Subcutaneous abdominal adipose tissue (tissue), 5 donors: ENCODE measurements around the gene NOS1AP.
"Not testable (repeated sequence)": the region's sequence is repeated elsewhere in the genome, so short reads cannot be mapped to it uniquely, and the experiment has no call there.

Experiments
- H3K27ac ChIP-seq: one replicate; pipeline ENCODE4 v1.7.0; 2013; ENCODE audit warnings: low read depth, mild to moderate bottlenecking, inconsistent platforms, low read length, moderate library complexity
- H3K27me3 ChIP-seq, 5 donors: one replicate each; pipeline ENCODE4 v1.7.0; 2013; ENCODE audit warnings: low read length in 5 of 5, inconsistent platforms in 1 of 5; ENCODE audit not compliant: control insufficient read depth in 5 of 5, insufficient read depth in 4 of 5
- H3K36me3 ChIP-seq, 5 donors: one replicate each; pipeline ENCODE4 v1.7.0; 2013; ENCODE audit warnings: low read length in 5 of 5; ENCODE audit not compliant: control insufficient read depth in 5 of 5, insufficient read depth in 5 of 5
- H3K4me1 ChIP-seq, 5 donors: one replicate each; pipeline ENCODE4 v1.7.0; 2013; ENCODE audit warnings: low read length in 5 of 5, mild to moderate bottlenecking in 3 of 5, moderate library complexity in 1 of 5; ENCODE audit not compliant: control insufficient read depth in 5 of 5, insufficient read depth in 5 of 5
- H3K4me3 ChIP-seq, 5 donors: one replicate each; pipeline ENCODE4 v1.7.0; 2013; ENCODE audit warnings: low read length in 5 of 5, low read depth in 1 of 5
- H3K9ac ChIP-seq, 5 donors: one replicate each; pipeline ENCODE4 v1.7.0; 2013; ENCODE audit warnings: low read length in 5 of 5, mild to moderate bottlenecking in 4 of 5, moderate library complexity in 3 of 5
- H3K9me3 ChIP-seq, 5 donors: one replicate each; pipeline ENCODE4 v1.7.0; 2013; ENCODE audit warnings: low read length in 5 of 5; ENCODE audit not compliant: control insufficient read depth in 5 of 5
- donor health status: healthy.
- donor health status: healthy.
- donor health status: healthy.
- donor health status: healthy.
- donor health status: healthy.

The NOS1AP gene

DNA sequence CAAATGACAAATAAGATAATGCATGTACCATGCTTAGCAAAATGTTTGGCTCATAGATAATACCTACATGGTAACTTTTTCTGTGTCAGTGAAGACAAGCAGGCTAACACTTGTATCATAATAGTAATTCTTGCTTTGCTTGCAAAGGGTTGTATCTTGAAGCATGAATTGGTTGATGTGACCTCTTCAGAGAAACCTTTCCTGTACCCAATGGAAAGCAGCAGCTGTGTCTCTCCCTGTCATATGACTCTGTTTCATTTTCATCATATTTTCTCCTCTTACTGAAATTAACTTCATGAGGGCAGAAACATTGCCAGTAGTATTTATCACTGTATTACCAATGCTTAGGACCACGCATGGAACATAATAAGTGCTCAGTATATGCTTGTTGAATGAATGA is 338.0 kb downstream of the NOS1AP start:
- H3K4me3 ChIP-seq = no peak overlapping the region
- no peaks in the 10 kb centered on the region for H3K36me3 ChIP-seq
- no peak overlapping the region for H3K9ac ChIP-seq
- H3K9me3 ChIP-seq = no peaks in the 10 kb centered on the region
- peaks cover 0 to 9% (median 3%) of the 10 kb centered on the region in 5 donors for H3K4me1 ChIP-seq
- no peaks in the 10 kb centered on the region for H3K27me3 ChIP-seq
- H3K27ac ChIP-seq = no peak overlapping the region

DNA sequence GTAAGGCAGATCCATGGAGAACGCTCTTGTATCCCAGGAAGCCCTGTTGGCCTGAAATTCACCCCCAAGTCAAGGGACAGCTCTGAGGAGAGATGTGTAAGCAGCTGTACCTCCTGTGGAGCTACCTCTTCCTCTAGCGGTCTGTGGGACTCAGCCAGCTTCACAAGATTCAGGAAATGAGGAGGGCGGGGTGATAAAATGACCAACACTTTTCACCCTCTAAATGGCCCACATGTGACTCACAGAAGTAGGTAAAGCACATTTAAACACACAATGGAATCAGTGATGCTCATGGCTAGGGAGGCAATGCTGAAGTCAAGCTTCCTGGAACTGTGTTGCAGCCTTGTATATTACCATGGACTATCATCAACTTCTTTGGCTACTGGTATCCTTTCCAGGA is 342.5 kb downstream of the NOS1AP start, which contains the start of gene SH2D1B:
Gene SH2D1B (minus strand): TSS at position 135 of the 400 bp plus-strand sequence. CDS start 120 bp downstream, at position 15.
- no peak within 1 kb of the TSS for H3K9ac ChIP-seq
- peaks cover 0 to 5% (median 0%) of the 10 kb centered on the region in 5 donors for H3K4me1 ChIP-seq
- no peaks in the 10 kb centered on the region for H3K36me3 ChIP-seq
- H3K27me3 ChIP-seq = no peaks in the 10 kb centered on the region
- peaks cover 0 to 3% (median 0%) of the 10 kb centered on the region in 5 donors for H3K9me3 ChIP-seq
- no peak within 1 kb of the TSS for H3K4me3 ChIP-seq
- no peak within 1 kb of the TSS for H3K27ac ChIP-seq

DNA sequence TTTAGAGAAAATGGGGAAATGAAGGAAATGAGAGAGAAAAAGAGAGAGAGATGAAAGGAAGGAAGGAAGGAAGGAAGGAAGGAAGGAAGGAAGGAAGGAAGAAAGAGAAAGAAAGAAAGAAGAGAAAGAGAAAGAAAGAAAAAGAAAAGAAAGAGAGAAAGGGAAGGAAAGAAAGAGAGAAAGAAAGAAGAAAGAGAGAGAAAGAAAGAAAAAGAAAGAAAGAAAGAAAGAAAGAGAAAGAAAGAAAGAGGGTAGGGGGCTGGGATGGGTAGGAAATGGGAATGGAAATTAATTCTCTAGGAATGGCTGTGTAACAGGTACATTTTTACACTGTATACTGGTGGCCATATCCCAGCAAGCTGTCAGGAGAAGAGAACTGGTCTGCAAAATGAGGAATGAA is 346.7 kb downstream of the NOS1AP start:
- no peak overlapping the region for H3K27ac ChIP-seq
- peaks cover 0 to 3% (median 0%) of the 10 kb centered on the region in 5 donors for H3K9me3 ChIP-seq
- no peaks in the 10 kb centered on the region for H3K36me3 ChIP-seq
- no peaks in the 10 kb centered on the region for H3K27me3 ChIP-seq
- H3K9ac ChIP-seq = no peak overlapping the region
- no peak overlapping the region for H3K4me3 ChIP-seq
- peaks cover 0 to under 1% (median 0%) of the 10 kb centered on the region in 5 donors for H3K4me1 ChIP-seq

DNA sequence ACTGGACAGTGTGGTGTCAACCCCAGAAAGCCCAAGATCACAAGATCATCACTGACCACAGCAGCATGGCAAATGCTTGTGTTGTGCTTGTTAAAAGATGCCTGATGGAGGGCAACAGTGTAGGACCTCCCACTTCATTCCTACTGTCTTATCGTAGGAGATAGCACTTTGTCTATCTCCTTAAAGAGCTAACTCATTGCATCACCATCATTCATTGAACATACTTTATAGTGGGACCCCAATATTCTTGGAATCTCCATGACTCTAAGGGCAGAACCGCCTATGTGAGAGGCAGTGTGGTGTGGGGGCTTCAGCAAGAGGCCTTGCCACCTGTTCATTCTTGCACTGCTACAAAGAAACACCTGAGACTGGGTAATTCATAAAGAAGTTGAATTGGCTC is 347.4 kb downstream of the NOS1AP start:
- H3K27ac ChIP-seq = no peak overlapping the region
- H3K9me3 ChIP-seq = peaks cover 0 to 3% (median 0%) of the 10 kb centered on the region in 5 donors
- no peak overlapping the region for H3K4me3 ChIP-seq
- H3K27me3 ChIP-seq = no peaks in the 10 kb centered on the region
- H3K9ac ChIP-seq = no peak overlapping the region
- H3K4me1 ChIP-seq = peaks cover 0 to 5% (median 0%) of the 10 kb centered on the region in 5 donors
- H3K36me3 ChIP-seq = no peaks in the 10 kb centered on the region

GRCh38 chr1:162417650-162418049 is 348.2 kb downstream of the NOS1AP start:
- Histone ChIP-seq H3K27me3 (no peaks in the 10 kb centered on the region), H3K9me3 (peaks cover 0 to 3% (median 0%) of the 10 kb centered on the region in 5 donors), H3K4me1 (peaks cover 0 to 6% (median 0%) of the 10 kb centered on the region in 5 donors), H3K27ac (no peak overlapping the region), H3K9ac (no peak overlapping the region), H3K36me3 (no peaks in the 10 kb centered on the region), H3K4me3 (no peak overlapping the region)

DNA sequence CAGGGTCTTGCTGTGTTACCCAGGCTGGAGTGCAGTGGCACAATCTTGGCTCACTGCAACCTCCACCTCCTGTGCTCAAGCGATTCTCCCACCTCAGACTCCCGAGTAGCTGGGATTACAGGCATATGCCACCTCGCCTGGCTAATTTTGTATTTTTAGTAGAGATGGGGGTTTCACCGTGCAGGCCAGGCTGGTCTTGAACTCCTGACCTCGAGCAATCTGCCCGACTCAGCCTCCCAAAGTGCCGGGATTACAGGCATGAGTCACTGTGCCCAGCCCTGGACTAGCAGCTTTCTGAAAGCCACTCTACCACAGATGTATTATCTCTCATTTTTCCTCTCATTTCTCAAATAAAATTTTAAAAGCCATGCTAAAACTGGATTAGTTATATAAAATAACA is 349.1 kb downstream of the NOS1AP start:
- not testable (repeated sequence) for H3K4me1 ChIP-seq, H3K27me3 ChIP-seq, H3K9ac ChIP-seq, H3K4me3 ChIP-seq, H3K27ac ChIP-seq, H3K36me3 ChIP-seq, H3K9me3 ChIP-seq

DNA sequence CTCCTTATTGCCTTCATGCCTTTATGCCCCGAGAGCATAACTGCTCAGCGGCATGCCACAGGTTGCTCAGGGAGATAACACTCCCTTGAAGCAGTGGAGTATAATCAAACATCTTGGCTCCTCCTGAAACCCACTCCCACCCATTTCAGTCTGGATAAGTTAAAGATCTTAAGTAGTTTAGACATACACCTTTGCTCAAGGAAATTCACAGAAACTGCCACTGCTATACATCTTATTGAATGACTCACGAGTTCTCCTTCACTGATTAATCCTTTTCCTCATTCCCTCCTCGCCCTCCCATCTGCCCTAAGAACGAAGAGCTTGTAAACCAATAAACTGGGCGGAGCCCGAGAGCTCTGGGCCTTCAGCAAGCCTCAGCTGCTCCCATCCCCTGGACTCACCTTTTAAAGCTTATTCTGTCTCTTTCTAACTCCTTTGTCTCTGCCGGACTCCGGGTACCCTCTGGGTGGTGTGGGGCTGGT is 350.0 kb downstream of the NOS1AP start:
- H3K36me3 ChIP-seq, H3K27me3 ChIP-seq, H3K27ac ChIP-seq, H3K4me3 ChIP-seq, H3K9me3 ChIP-seq, H3K4me1 ChIP-seq, H3K9ac ChIP-seq: not testable (repeated sequence)
